Measurements from ENCODE around the gene DDIT4. TPM values are rescaled to one million over a fixed set of nuclear protein-coding genes. Genes with fewer than 3 reads are reported as not detected.

Gene DDIT4
- total RNA-seq, 1 experiment from 2014 or later = 157 TPM

- DNase-seq (ENCODE audit: low read depth, low spot score) = no peak
- H3K36me3 ChIP-seq (ENCODE audit: control insufficient read depth, insufficient read depth, low read length) = no peaks in the 10 kb centered on the region
- BruUV-seq (replicated peaks) = no TSS peak
- peak overlapping the region; percentile 87 for H3K27ac ChIP-seq (ENCODE audit: low read length)
- peaks cover 42% of the 10 kb centered on the region for H3K4me1 ChIP-seq (ENCODE audit: control insufficient read depth, insufficient read depth, low read length)
- H3K4me3 ChIP-seq (ENCODE audit: low read depth in 2 of 2, low read length in 2 of 2) = no peak overlapping the region
- intact Hi-C loops (cut with micrococcal nuclease; ENCODE audit: unreplicated experiment) (no loop called here), in situ Hi-C loops (cut with HindIII; ENCODE audit: low pct_unique_long_range_greater_than_20kb, low sequenced_read_pairs) (loop anchor here (5.0 to 25.0 kb wide), 2 partner anchors 33 to 348 kb away; partner anchors contain the start of gene CHST3)
- ChIA-PET POLR2A (no interaction called here), CTCF (no interaction called here)
- H3K9me3 ChIP-seq (ENCODE audit: control insufficient read depth, insufficient read depth, low read depth, low read length) = no peaks in the 10 kb centered on the region
- TF ChIP-seq TCF7L2 (IDR thresholded peaks at IDR 0.05; ENCODE audit: low read depth, low read length) (no peak), SIN3A (IDR thresholded peaks at IDR 0.05; ENCODE audit: borderline replicate concordance, insufficient read depth, low read depth, low read length) (no peak)
- ATAC-seq = peak; percentile 39
- no peaks in the 10 kb centered on the region for H3K27me3 ChIP-seq (ENCODE audit: control insufficient read depth, insufficient read depth, low read length)
Observed at GRCh38 chr10:72310241-72310633, 36.5 kb downstream of the DDIT4 start.

GRCh38 chr10:72310636-72311035 lies 36.9 kb downstream of the DDIT4 start:
- in situ Hi-C loops (cut with HindIII; ENCODE audit: low pct_unique_long_range_greater_than_20kb, low sequenced_read_pairs) (loop anchor here (5.0 to 25.0 kb wide), 2 partner anchors 33 to 348 kb away; partner anchors contain the start of gene CHST3), intact Hi-C loops (cut with micrococcal nuclease; ENCODE audit: unreplicated experiment) (no loop called here)
- Histone ChIP-seq H3K36me3 (ENCODE audit: control insufficient read depth, insufficient read depth, low read length) (no peaks in the 10 kb centered on the region), H3K27me3 (ENCODE audit: control insufficient read depth, insufficient read depth, low read length) (no peaks in the 10 kb centered on the region), H3K27ac (ENCODE audit: low read length) (peak overlapping the region; percentile 87), H3K4me3 (ENCODE audit: low read depth in 2 of 2, low read length in 2 of 2) (no peak overlapping the region), H3K4me1 (ENCODE audit: control insufficient read depth, insufficient read depth, low read length) (peaks cover 42% of the 10 kb centered on the region), H3K9me3 (ENCODE audit: control insufficient read depth, insufficient read depth, low read depth, low read length) (no peaks in the 10 kb centered on the region)
- ATAC-seq (peak; percentile 32), DNase-seq (ENCODE audit: low read depth, low spot score) (no peak)
- TF ChIP-seq, protein P1, sequence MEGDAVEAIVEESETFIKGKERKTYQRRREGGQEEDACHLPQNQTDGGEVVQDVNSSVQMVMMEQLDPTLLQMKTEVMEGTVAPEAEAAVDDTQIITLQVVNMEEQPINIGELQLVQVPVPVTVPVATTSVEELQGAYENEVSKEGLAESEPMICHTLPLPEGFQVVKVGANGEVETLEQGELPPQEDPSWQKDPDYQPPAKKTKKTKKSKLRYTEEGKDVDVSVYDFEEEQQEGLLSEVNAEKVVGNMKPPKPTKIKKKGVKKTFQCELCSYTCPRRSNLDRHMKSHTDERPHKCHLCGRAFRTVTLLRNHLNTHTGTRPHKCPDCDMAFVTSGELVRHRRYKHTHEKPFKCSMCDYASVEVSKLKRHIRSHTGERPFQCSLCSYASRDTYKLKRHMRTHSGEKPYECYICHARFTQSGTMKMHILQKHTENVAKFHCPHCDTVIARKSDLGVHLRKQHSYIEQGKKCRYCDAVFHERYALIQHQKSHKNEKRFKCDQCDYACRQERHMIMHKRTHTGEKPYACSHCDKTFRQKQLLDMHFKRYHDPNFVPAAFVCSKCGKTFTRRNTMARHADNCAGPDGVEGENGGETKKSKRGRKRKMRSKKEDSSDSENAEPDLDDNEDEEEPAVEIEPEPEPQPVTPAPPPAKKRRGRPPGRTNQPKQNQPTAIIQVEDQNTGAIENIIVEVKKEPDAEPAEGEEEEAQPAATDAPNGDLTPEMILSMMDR (IDR thresholded peaks at IDR 0.05) = no peak
- TF ChIP-seq TCF7L2 (IDR thresholded peaks at IDR 0.05; ENCODE audit: low read depth, low read length) (no peak), POLR2AphosphoS5 (IDR thresholded peaks at IDR 0.05; ENCODE audit: low read depth, low read length) (no peak), SIN3A (IDR thresholded peaks at IDR 0.05; ENCODE audit: borderline replicate concordance, insufficient read depth, low read depth, low read length) (no peak)
- TF ChIP-seq, protein P2, sequence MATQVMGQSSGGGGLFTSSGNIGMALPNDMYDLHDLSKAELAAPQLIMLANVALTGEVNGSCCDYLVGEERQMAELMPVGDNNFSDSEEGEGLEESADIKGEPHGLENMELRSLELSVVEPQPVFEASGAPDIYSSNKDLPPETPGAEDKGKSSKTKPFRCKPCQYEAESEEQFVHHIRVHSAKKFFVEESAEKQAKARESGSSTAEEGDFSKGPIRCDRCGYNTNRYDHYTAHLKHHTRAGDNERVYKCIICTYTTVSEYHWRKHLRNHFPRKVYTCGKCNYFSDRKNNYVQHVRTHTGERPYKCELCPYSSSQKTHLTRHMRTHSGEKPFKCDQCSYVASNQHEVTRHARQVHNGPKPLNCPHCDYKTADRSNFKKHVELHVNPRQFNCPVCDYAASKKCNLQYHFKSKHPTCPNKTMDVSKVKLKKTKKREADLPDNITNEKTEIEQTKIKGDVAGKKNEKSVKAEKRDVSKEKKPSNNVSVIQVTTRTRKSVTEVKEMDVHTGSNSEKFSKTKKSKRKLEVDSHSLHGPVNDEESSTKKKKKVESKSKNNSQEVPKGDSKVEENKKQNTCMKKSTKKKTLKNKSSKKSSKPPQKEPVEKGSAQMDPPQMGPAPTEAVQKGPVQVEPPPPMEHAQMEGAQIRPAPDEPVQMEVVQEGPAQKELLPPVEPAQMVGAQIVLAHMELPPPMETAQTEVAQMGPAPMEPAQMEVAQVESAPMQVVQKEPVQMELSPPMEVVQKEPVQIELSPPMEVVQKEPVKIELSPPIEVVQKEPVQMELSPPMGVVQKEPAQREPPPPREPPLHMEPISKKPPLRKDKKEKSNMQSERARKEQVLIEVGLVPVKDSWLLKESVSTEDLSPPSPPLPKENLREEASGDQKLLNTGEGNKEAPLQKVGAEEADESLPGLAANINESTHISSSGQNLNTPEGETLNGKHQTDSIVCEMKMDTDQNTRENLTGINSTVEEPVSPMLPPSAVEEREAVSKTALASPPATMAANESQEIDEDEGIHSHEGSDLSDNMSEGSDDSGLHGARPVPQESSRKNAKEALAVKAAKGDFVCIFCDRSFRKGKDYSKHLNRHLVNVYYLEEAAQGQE (IDR thresholded peaks at IDR 0.05; ENCODE audit: insufficient read depth in 1 of 2, low read depth in 2 of 2, low read length in 1 of 2) = no peak
- ChIA-PET POLR2A (interaction anchor here (0.6 kb wide), 1 partner anchor 874 kb away, joined by 3 read pairs; no protein-coding TSS in a partner anchor), CTCF (no interaction called here)
- no TSS peak for BruUV-seq (replicated peaks)

DNA sequence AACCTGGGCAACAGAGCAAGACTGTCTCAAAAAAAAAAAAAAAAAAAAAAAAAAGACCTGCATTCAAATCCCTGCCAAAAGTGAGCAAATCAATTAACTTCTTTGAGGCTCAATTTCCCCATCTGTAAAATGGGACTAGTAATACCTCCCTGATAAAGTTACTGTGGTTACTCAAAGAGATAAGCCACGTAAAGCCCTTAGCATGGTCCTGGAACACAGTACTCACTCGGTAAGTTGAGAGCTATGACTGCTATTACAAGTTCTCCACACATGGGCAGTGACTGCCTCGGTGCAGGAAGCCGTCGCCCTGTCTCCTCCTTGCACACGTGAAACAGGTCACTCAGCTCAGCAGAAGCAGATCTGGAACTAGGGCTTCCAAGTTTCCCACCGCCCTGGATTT lies 37.9 kb downstream of the DDIT4 start:
- ATAC-seq (no peak), DNase-seq (ENCODE audit: low read depth, low spot score) (no peak)
- Histone ChIP-seq H3K9me3 (ENCODE audit: control insufficient read depth, insufficient read depth, low read depth, low read length) (no peaks in the 10 kb centered on the region), H3K27ac (ENCODE audit: low read length) (peak overlapping the region; percentile 65; the same call in 1 of the 2 replicates), H3K4me3 (ENCODE audit: low read depth in 2 of 2, low read length in 2 of 2) (no peak overlapping the region), H3K4me1 (ENCODE audit: control insufficient read depth, insufficient read depth, low read length) (peaks cover 51% of the 10 kb centered on the region), H3K36me3 (ENCODE audit: control insufficient read depth, insufficient read depth, low read length) (no peaks in the 10 kb centered on the region), H3K27me3 (ENCODE audit: control insufficient read depth, insufficient read depth, low read length) (no peaks in the 10 kb centered on the region)
- CTCF ChIA-PET = no interaction called here
- TF ChIP-seq SIN3A (IDR thresholded peaks at IDR 0.05; ENCODE audit: borderline replicate concordance, insufficient read depth, low read depth, low read length) = no peak
- POLR2A ChIA-PET = interaction anchor here (0.7 kb wide), 2 partner anchors 171 to 178 kb away, joined by 3 to 4 read pairs; no protein-coding TSS in a partner anchor
- in situ Hi-C loops (cut with HindIII; ENCODE audit: low pct_unique_long_range_greater_than_20kb, low sequenced_read_pairs) = loop anchor here (5.0 to 25.0 kb wide), 2 partner anchors 34 to 349 kb away; partner anchors contain the start of gene CHST3
- intact Hi-C loops (cut with micrococcal nuclease; ENCODE audit: unreplicated experiment) = no loop called here
- BruUV-seq (replicated peaks) = no TSS peak
